Occipital lobe (tissue), 2 donors: Measurements from ENCODE around the gene NCBP2L. TPM values are rescaled to one million over a fixed set of nuclear protein-coding genes. Genes with fewer than 3 reads are reported as not detected.

Source experiments
- DNase-seq: peaks from one replicate; lab custom pipeline; 2025; lab: John Stamatoyannopoulos, UW
- total RNA-seq: library from RNA; depleted of rRNA; stranded (reverse); fragments of >200 nt; gene quantifications from one replicate; pipeline ENCODE4 v1.2.3, GENCODE V29; 2014

NCBP2L gene
- total RNA-seq, 1 donor from 2014 or later: not detected

- no peak for DNase-seq
Measured at GRCh38 chrX:107752043-107752442, 25.5 kb upstream of the NCBP2L start.

- DNase-seq: no peak
Measured at GRCh38 chrX:107752714-107753113, 24.8 kb upstream of the NCBP2L start.

- no peak for DNase-seq
Measured at GRCh38 chrX:107753187-107753586, 24.3 kb upstream of the NCBP2L start.

GRCh38 chrX:107755721-107756120, 21.8 kb upstream of the NCBP2L start:
- DNase-seq: no peak

- DNase-seq: no peak
Measured at GRCh38 chrX:107758231-107758766, 19.2 kb upstream of the NCBP2L start.

GRCh38 chrX:107760304-107761077, 17.0 kb upstream of the NCBP2L start:
- no peak for DNase-seq

GRCh38 chrX:107763647-107764046, 13.9 kb upstream of the NCBP2L start:
- no peak for DNase-seq

GRCh38 chrX:107764845-107765608, 12.5 kb upstream of the NCBP2L start:
- DNase-seq: no peak

- DNase-seq: no peak
Measured at GRCh38 chrX:107766470-107767150, 10.9 kb upstream of the NCBP2L start.

- DNase-seq: no peak
Measured at GRCh38 chrX:107768051-107768450, 9.5 kb upstream of the NCBP2L start.

GRCh38 chrX:107769581-107770317, 7.8 kb upstream of the NCBP2L start:
- no peak for DNase-seq

- DNase-seq: no peak
Measured at GRCh38 chrX:107773206-107773605, 4.3 kb upstream of the NCBP2L start.

- DNase-seq: no peak
Measured at GRCh38 chrX:107773906-107774435, 3.6 kb upstream of the NCBP2L start.

GRCh38 chrX:107775000-107775733, 2.4 kb upstream of the NCBP2L start:
- no peak for DNase-seq

- peak; percentile 68 for DNase-seq
Measured at GRCh38 chrX:107775734-107776511, 1.6 kb upstream of the NCBP2L start, which contains the start of gene TSC22D3. TSC22D3 (minus strand) TSS chrX:107775787; CDS start chrX:107775419, 368 bp downstream.

GRCh38 chrX:107776649-107777535, 641 bp upstream of the NCBP2L start:
- peak; percentile 41 for DNase-seq

GRCh38 chrX:107780525-107780924, 3.0 kb downstream of the NCBP2L start:
- DNase-seq: no peak

- DNase-seq: no peak
Measured at GRCh38 chrX:107787827-107788226, 10.3 kb downstream of the NCBP2L start.
